Bronchial epithelial cell (primary cell): ENCODE results near the gene NEK11. TPM values are rescaled to one million over a fixed set of nuclear protein-coding genes. Genes with fewer than 3 reads are reported as not detected.

ENCODE experiments used
- DNase-seq: peaks from one replicate; pipeline ENCODE4 v3.0.0-alpha.2; 2010; ENCODE audit warnings: low read depth
- FAIRE-seq: peaks from 2 replicates; lab custom pipeline; 2011; peaks lifted over from hg19 to GRCh38; lab: Jason Lieb, UNC
- H3K27me3 ChIP-seq: 2 replicates; pipeline ENCODE4 v1.5.1; 2011; ENCODE audit warnings: low read length; ENCODE audit not compliant: control insufficient read depth, insufficient read depth
- H3K36me3 ChIP-seq: 2 replicates; pipeline ENCODE4 v1.5.1; 2011; ENCODE audit warnings: low read length; ENCODE audit not compliant: control insufficient read depth, insufficient read depth
- H3K4me3 ChIP-seq: 2 replicates; pipeline ENCODE4 v1.5.1; 2011; ENCODE audit warnings: mild to moderate bottlenecking, low read depth, low read length, control low read depth
- total RNA-seq: library from RNA; depleted of rRNA; stranded (reverse); fragments of >200 nt; gene quantifications from 2 replicates; pipeline ENCODE4 v1.2.1, GENCODE V29; 2014
- TF ChIP-seq, protein P1 (sequence below): IDR thresholded peaks from 2 replicates; pipeline ENCODE4 v1.5.1; 2011; ENCODE audit warnings: mild to moderate bottlenecking, moderate library complexity, low read length, control low read depth, inconsistent platforms; ENCODE audit not compliant: insufficient read depth, severe bottlenecking

Gene NEK11
- total RNA-seq, 1 donor from 2014 or later, result 2.1 TPM

GRCh38 chr3:131143802-131144201, 117.1 kb downstream of the NEK11 start:
- TF ChIP-seq, protein P1, sequence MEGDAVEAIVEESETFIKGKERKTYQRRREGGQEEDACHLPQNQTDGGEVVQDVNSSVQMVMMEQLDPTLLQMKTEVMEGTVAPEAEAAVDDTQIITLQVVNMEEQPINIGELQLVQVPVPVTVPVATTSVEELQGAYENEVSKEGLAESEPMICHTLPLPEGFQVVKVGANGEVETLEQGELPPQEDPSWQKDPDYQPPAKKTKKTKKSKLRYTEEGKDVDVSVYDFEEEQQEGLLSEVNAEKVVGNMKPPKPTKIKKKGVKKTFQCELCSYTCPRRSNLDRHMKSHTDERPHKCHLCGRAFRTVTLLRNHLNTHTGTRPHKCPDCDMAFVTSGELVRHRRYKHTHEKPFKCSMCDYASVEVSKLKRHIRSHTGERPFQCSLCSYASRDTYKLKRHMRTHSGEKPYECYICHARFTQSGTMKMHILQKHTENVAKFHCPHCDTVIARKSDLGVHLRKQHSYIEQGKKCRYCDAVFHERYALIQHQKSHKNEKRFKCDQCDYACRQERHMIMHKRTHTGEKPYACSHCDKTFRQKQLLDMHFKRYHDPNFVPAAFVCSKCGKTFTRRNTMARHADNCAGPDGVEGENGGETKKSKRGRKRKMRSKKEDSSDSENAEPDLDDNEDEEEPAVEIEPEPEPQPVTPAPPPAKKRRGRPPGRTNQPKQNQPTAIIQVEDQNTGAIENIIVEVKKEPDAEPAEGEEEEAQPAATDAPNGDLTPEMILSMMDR, result no peak
- FAIRE-seq, result no peak
- no peaks in the 10 kb centered on the region for H3K36me3 ChIP-seq
- no peak for DNase-seq
- H3K4me3 ChIP-seq, result no peak overlapping the region
- no peaks in the 10 kb centered on the region for H3K27me3 ChIP-seq

GRCh38 chr3:131147534-131147933, 120.9 kb downstream of the NEK11 start:
- Histone ChIP-seq H3K36me3 (no peaks in the 10 kb centered on the region), H3K4me3 (no peak overlapping the region), H3K27me3 (no peaks in the 10 kb centered on the region)
- TF ChIP-seq, protein P1, result no peak
- DNase-seq (no peak), FAIRE-seq (no peak)

- Histone ChIP-seq H3K36me3 (no peaks in the 10 kb centered on the region), H3K4me3 (no peak overlapping the region), H3K27me3 (no peaks in the 10 kb centered on the region)
- DNase-seq, result no peak
- no peak for FAIRE-seq
- TF ChIP-seq, protein P1, result no peak
Observed at GRCh38 chr3:131158434-131158833, 131.8 kb downstream of the NEK11 start.

GRCh38 chr3:131162516-131162915, 135.8 kb downstream of the NEK11 start:
- FAIRE-seq, result no peak
- Histone ChIP-seq H3K4me3 (no peak overlapping the region), H3K36me3 (no peaks in the 10 kb centered on the region), H3K27me3 (no peaks in the 10 kb centered on the region)
- TF ChIP-seq, protein P1, result no peak
- no peak for DNase-seq

DNA sequence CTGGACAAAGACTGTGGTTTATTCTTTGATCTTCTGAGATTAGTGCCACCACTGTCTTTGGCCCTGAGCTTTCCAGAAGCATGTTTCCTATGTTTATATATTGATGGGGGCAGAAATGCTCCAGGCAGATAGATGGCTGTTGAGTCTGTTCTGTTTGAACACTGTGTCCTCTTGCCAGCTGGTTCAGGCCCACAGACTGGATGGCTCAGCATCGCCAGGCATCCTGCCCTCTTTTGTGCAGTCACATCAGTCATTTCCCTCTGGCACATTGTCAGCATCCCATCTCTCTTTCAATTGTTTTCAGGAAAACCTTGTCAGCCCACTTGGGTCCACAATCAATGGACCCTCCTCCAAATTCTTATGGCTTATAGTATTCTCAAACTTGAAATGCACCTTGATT, 141.2 kb downstream of the NEK11 start:
- DNase-seq (no peak), FAIRE-seq (no peak)
- Histone ChIP-seq H3K36me3 (no peaks in the 10 kb centered on the region), H3K4me3 (no peak overlapping the region), H3K27me3 (no peaks in the 10 kb centered on the region)
- TF ChIP-seq, protein P1, result no peak

DNA sequence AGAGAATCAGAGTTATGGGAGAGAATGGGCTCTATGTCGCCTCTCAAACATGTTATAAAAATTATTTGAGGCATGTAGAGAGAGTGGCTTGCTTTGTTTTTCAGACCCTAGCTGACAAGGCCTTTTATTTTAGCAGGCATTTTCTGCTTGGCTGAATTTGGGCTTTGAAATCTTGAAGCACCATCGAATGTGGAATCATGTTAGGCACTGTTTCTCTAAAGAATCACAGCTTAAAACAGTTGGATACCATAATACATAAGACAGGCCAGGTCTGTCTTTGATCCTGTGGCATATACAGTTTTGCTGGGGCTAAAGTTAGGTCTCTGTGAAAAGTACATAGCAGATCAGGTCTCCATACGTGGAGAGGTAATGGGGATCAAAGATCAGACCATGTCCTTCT, 142.7 kb downstream of the NEK11 start:
- Histone ChIP-seq H3K27me3 (no peaks in the 10 kb centered on the region), H3K36me3 (no peaks in the 10 kb centered on the region), H3K4me3 (no peak overlapping the region)
- DNase-seq (no peak), FAIRE-seq (no peak)
- TF ChIP-seq, protein P1, result no peak
